ENCODE measurements around the gene SLC6A12. TPM values are rescaled to one million over a fixed set of nuclear protein-coding genes. Genes with fewer than 3 reads are reported as not detected.

Gene SLC6A12
- total RNA-seq, 1 experiment from 2014 or later: 2.1 TPM

- peaks cover 45% of the 10 kb centered on the region for H3K4me1 Mint-ChIP-seq (ENCODE audit: low read depth, unreplicated experiment)
- H3K4me3 ChIP-seq (ENCODE audit: low read depth, low read length): no peak overlapping the region
- no peaks in the 10 kb centered on the region for H3K36me3 ChIP-seq (ENCODE audit: control insufficient read depth, insufficient read depth, low read length)
- TF ChIP-seq CTCF (IDR thresholded peaks at IDR 0.05; ENCODE audit: insufficient read depth in 1 of 2, low read depth in 1 of 2, low read length in 1 of 2, severe bottlenecking in 1 of 2, unreplicated experiment in 1 of 2): no peak
- ChIA-PET POLR2A (no interaction called here), CTCF (no interaction called here)
- DNase-seq: no peak
- no peaks in the 10 kb centered on the region for H3K9me3 Mint-ChIP-seq (ENCODE audit: unreplicated experiment)
- no peak overlapping the region for H3K4me3 Mint-ChIP-seq (ENCODE audit: unreplicated experiment)
- BruUV-seq (replicated peaks): no TSS peak
- H3K27ac Mint-ChIP-seq (ENCODE audit: unreplicated experiment): no peak overlapping the region
- H3K27me3 ChIP-seq (replicated peaks; ENCODE audit: control insufficient read depth, insufficient read depth, low read length): no peaks in the 10 kb centered on the region
- peaks cover 47% of the 10 kb centered on the region for H3K4me1 ChIP-seq
- H3K9me3 ChIP-seq: no peaks in the 10 kb centered on the region
- intact Hi-C loops (cut with micrococcal nuclease; ENCODE audit: unreplicated experiment): no loop called here
- no peaks in the 10 kb centered on the region for H3K27me3 Mint-ChIP-seq (ENCODE audit: insufficient read depth, unreplicated experiment)
- H3K36me3 Mint-ChIP-seq (ENCODE audit: insufficient read depth, unreplicated experiment): no peaks in the 10 kb centered on the region
Observed at GRCh38 chr12:147242-147641, 66.7 kb downstream of the SLC6A12 start.

DNA sequence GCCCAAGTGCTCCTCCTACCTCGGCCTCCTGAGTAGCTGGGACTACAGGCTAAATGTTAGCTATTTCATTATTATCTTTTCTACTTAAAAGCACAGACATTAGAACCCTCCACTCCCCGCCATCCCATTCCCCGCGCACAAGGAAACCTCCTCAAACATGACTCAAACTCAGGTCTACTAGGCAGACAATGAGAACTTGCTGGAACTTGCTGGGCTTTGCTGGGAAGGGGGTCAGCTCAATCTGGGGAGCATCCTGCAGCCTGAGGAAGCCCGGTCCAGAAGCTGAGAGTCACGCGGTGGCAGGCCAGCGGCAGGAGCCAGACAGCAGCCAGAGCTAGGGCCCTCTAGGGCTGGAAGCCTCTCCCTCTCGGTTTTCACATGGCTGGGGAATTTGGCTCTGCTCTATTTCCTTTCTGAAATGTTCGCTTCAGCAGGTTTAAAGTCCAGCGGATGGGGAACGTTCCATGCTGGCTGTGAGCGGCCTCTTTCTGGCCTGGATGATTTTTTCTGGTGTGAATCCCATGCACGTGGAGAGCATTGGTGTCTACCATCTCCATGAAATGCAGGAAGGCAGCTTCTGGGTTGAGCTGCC lies 68.5 kb downstream of the SLC6A12 start:
- intact Hi-C loops (cut with micrococcal nuclease; ENCODE audit: unreplicated experiment): no loop called here

GRCh38 chr12:144650-145284 lies 69.2 kb downstream of the SLC6A12 start:
- Histone ChIP-seq H3K27me3 (replicated peaks; ENCODE audit: control insufficient read depth, insufficient read depth, low read length) (no peaks in the 10 kb centered on the region), H3K4me3 (ENCODE audit: low read depth, low read length) (no peak overlapping the region), H3K4me1 (peaks cover 47% of the 10 kb centered on the region), H3K36me3 (ENCODE audit: control insufficient read depth, insufficient read depth, low read length) (no peaks in the 10 kb centered on the region), H3K9me3 (no peaks in the 10 kb centered on the region)
- no TSS peak for BruUV-seq (replicated peaks)
- Mint-ChIP-seq H3K27me3 (ENCODE audit: insufficient read depth, unreplicated experiment) (no peaks in the 10 kb centered on the region), H3K4me1 (ENCODE audit: low read depth, unreplicated experiment) (peaks cover 53% of the 10 kb centered on the region), H3K27ac (ENCODE audit: unreplicated experiment) (peak overlapping the region; percentile 82), H3K4me3 (ENCODE audit: unreplicated experiment) (peak overlapping the region; percentile 47), H3K9me3 (ENCODE audit: unreplicated experiment) (no peaks in the 10 kb centered on the region), H3K36me3 (ENCODE audit: insufficient read depth, unreplicated experiment) (no peaks in the 10 kb centered on the region)
- peak; percentile 56 to 65 for DNase-seq
- CTCF ChIA-PET: interaction anchor here (1.0 to 1.6 kb wide), 5 partner anchors 9 to 75 kb away, joined by 3 to 8 read pairs (median 3); no protein-coding TSS in a partner anchor
- TF ChIP-seq CTCF (IDR thresholded peaks at IDR 0.05; ENCODE audit: insufficient read depth in 1 of 2, low read depth in 1 of 2, low read length in 1 of 2, severe bottlenecking in 1 of 2, unreplicated experiment in 1 of 2): no peak
- POLR2A ChIA-PET: interaction anchor here (0.5 to 1.0 kb wide), 2 partner anchors 10 to 18 kb away, joined by 3 read pairs; no protein-coding TSS in a partner anchor
- intact Hi-C loops (cut with micrococcal nuclease; ENCODE audit: unreplicated experiment): loop anchor here (5.0 kb wide), 1 partner anchor 37 kb away; no protein-coding TSS in a partner anchor

More for the DNA sequence above, 68.5 kb downstream of the SLC6A12 start:
- H3K27me3 Mint-ChIP-seq (ENCODE audit: insufficient read depth, unreplicated experiment): no peaks in the 10 kb centered on the region
- POLR2A ChIA-PET: no interaction called here
- no peak for TF ChIP-seq CTCF (IDR thresholded peaks at IDR 0.05; ENCODE audit: insufficient read depth in 1 of 2, low read depth in 1 of 2, low read length in 1 of 2, severe bottlenecking in 1 of 2, unreplicated experiment in 1 of 2)
- no peaks in the 10 kb centered on the region for H3K36me3 Mint-ChIP-seq (ENCODE audit: insufficient read depth, unreplicated experiment)
- H3K9me3 Mint-ChIP-seq (ENCODE audit: unreplicated experiment): no peaks in the 10 kb centered on the region
- CTCF ChIA-PET: interaction anchor here (1.1 to 1.3 kb wide), 2 partner anchors 24 to 74 kb away, joined by 3 read pairs; no protein-coding TSS in a partner anchor
- H3K36me3 ChIP-seq (ENCODE audit: control insufficient read depth, insufficient read depth, low read length): no peaks in the 10 kb centered on the region
- BruUV-seq (replicated peaks): no TSS peak
- no peak overlapping the region for H3K4me3 ChIP-seq (ENCODE audit: low read depth, low read length)
- H3K27me3 ChIP-seq (replicated peaks; ENCODE audit: control insufficient read depth, insufficient read depth, low read length): no peaks in the 10 kb centered on the region
- no peak overlapping the region for H3K4me3 Mint-ChIP-seq (ENCODE audit: unreplicated experiment)
- no peaks in the 10 kb centered on the region for H3K9me3 ChIP-seq
- peak overlapping the region; percentile 82 for H3K27ac Mint-ChIP-seq (ENCODE audit: unreplicated experiment)
- peaks cover 47% of the 10 kb centered on the region for H3K4me1 ChIP-seq
- H3K4me1 Mint-ChIP-seq (ENCODE audit: low read depth, unreplicated experiment): peaks cover 49% of the 10 kb centered on the region
- DNase-seq: no peak
